Panc1 (cell line): ENCODE data around the gene YBX3.

Experiments
- POLR2AphosphoS5 ChIP-seq: IDR thresholded peaks from 2 replicates; pipeline ENCODE4 v1.6.1; 2012; ENCODE audit warnings: mild to moderate bottlenecking, low read depth, low read length, moderate library complexity
- SIN3A ChIP-seq: IDR thresholded peaks from 2 replicates; pipeline ENCODE4 v1.6.1; 2012; ENCODE audit warnings: low read depth, mild to moderate bottlenecking, low read length, moderate library complexity, borderline replicate concordance; ENCODE audit not compliant: insufficient read depth
- TCF7L2 ChIP-seq: IDR thresholded peaks from 2 replicates; pipeline ENCODE4 v1.6.1; 2011; ENCODE audit warnings: mild to moderate bottlenecking, low read depth, low read length, inconsistent platforms
- TF ChIP-seq, protein P1 (sequence below): fragments of 450-650 bp; IDR thresholded peaks from 2 replicates; pipeline ENCODE4 v1.5.1; 2017; ENCODE audit warnings: mild to moderate bottlenecking
- TF ChIP-seq, protein P2 (sequence below), 2 experiments: IDR thresholded peaks; 2 replicates each; pipeline ENCODE4 v1.6.1; 2011 to 2012; ENCODE audit warnings: low read depth in 2 of 2, control low read depth in 1 of 2, low read length in 1 of 2, mild to moderate bottlenecking in 1 of 2, moderate library complexity in 1 of 2; ENCODE audit not compliant: insufficient read depth in 1 of 2

DNA sequence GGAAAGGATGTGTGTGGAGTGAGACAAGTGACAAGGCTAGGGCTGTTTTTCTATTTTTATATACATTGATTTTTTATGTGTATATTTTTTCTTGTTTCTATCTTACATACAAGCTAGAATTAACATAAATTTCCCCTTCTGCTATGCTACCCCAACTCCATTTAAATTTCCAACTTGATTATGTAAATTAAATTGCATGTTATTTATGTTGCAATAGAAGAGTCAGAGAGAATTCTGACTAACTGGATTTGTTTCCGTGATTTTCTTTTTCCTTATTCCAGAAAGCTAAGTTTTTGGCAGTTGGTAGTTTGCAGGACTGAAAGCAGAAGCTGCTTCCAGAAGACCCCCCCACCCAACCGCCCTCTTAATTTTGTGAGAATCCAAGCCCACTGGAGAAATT lies 8.9 kb upstream of the YBX3 start:
- TF ChIP-seq, protein P1, sequence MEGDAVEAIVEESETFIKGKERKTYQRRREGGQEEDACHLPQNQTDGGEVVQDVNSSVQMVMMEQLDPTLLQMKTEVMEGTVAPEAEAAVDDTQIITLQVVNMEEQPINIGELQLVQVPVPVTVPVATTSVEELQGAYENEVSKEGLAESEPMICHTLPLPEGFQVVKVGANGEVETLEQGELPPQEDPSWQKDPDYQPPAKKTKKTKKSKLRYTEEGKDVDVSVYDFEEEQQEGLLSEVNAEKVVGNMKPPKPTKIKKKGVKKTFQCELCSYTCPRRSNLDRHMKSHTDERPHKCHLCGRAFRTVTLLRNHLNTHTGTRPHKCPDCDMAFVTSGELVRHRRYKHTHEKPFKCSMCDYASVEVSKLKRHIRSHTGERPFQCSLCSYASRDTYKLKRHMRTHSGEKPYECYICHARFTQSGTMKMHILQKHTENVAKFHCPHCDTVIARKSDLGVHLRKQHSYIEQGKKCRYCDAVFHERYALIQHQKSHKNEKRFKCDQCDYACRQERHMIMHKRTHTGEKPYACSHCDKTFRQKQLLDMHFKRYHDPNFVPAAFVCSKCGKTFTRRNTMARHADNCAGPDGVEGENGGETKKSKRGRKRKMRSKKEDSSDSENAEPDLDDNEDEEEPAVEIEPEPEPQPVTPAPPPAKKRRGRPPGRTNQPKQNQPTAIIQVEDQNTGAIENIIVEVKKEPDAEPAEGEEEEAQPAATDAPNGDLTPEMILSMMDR: no peak
- TF ChIP-seq POLR2AphosphoS5 (no peak), TCF7L2 (no peak), SIN3A (no peak)
- TF ChIP-seq, protein P2, sequence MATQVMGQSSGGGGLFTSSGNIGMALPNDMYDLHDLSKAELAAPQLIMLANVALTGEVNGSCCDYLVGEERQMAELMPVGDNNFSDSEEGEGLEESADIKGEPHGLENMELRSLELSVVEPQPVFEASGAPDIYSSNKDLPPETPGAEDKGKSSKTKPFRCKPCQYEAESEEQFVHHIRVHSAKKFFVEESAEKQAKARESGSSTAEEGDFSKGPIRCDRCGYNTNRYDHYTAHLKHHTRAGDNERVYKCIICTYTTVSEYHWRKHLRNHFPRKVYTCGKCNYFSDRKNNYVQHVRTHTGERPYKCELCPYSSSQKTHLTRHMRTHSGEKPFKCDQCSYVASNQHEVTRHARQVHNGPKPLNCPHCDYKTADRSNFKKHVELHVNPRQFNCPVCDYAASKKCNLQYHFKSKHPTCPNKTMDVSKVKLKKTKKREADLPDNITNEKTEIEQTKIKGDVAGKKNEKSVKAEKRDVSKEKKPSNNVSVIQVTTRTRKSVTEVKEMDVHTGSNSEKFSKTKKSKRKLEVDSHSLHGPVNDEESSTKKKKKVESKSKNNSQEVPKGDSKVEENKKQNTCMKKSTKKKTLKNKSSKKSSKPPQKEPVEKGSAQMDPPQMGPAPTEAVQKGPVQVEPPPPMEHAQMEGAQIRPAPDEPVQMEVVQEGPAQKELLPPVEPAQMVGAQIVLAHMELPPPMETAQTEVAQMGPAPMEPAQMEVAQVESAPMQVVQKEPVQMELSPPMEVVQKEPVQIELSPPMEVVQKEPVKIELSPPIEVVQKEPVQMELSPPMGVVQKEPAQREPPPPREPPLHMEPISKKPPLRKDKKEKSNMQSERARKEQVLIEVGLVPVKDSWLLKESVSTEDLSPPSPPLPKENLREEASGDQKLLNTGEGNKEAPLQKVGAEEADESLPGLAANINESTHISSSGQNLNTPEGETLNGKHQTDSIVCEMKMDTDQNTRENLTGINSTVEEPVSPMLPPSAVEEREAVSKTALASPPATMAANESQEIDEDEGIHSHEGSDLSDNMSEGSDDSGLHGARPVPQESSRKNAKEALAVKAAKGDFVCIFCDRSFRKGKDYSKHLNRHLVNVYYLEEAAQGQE (IDR thresholded peaks at IDR 0.05; ENCODE audit: insufficient read depth in 1 of 2, low read depth in 2 of 2, low read length in 1 of 2): no peak
